ENCODE results near the gene KNDC1. TPM values are rescaled to one million over a fixed set of nuclear protein-coding genes. Genes with fewer than 3 reads are reported as not detected.

The KNDC1 gene
- total and polyA plus RNA-seq, 2 donors (not counting 1 experiment from before 2014, with no cell fraction given) = 0.17 to 0.45 TPM

DNA sequence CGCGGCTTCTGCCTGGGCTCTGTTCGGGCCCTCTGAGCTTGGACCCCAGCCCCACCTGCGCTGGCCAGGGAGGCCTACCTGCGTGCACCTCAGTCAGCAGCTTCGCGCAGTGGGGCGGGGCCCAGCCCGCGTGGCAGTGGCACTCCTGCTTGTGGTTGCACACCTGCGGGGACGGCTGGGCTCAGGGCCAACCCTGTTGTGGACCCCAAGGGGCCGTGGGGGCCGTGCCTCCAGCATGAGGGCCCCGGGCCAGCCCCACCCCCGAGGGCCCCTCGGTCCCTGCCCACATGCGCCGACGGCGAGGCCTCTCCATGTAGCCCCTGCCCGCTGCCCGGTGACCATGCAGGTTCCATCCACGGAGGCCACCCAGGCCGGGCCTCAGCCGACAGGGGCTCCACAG lies 109.3 kb downstream of the KNDC1 start:
- H3K27me3 Mint-ChIP-seq = no peaks in the 10 kb centered on the region
- H3K4me1 Mint-ChIP-seq = peaks cover 14% of the 10 kb centered on the region

GRCh38 chr10:133270204-133270603 lies 110.2 kb downstream of the KNDC1 start:
- H3K9ac ChIP-seq (ENCODE audit: low read length) = no peak overlapping the region
- no peak overlapping the region for H3K4me2 ChIP-seq (replicated peaks; ENCODE audit: low read depth, low read length, poor library complexity, severe bottlenecking)
- peaks cover under 1% of the 10 kb centered on the region for H3K79me2 ChIP-seq (ENCODE audit: control insufficient read depth, insufficient read depth, low read length)
- peaks cover 5 to 20% of the 10 kb centered on the region in 2 donors for H3K4me1 ChIP-seq (ENCODE audit: control insufficient read depth in 2 of 2, insufficient read depth in 2 of 2, low read length in 2 of 2)
- no peak for DNase-seq
- CTCF ChIA-PET = no interaction called here
- intact Hi-C loops (cut with micrococcal nuclease) = loop anchor here (10.0 kb wide), 1 partner anchor 125 kb away; no protein-coding TSS in a partner anchor
- no peaks in the 10 kb centered on the region for H3K9me3 Mint-ChIP-seq (ENCODE audit: insufficient read depth)
- H3K27me3 Mint-ChIP-seq = no peaks in the 10 kb centered on the region
- H3K27ac ChIP-seq (ENCODE audit: low read length in 2 of 2) = no peak overlapping the region
- H3K27me3 ChIP-seq (replicated peaks in 1 of 4; ENCODE audit: control extremely low read depth in 1 of 4, control insufficient read depth in 3 of 4, insufficient read depth in 4 of 4, low read length in 3 of 4) = no peaks in the 10 kb centered on the region
- H3K36me3 ChIP-seq (replicated peaks in 1 of 2; ENCODE audit: control extremely low read depth in 1 of 2, control insufficient read depth in 1 of 2, extremely low read depth in 1 of 2, insufficient read depth in 2 of 2, low read length in 1 of 2) = peaks cover 0 to 71% of the 10 kb centered on the region in 2 experiments
- no peak overlapping the region for H2AFZ ChIP-seq (ENCODE audit: insufficient read depth, low read depth, low read length, poor library complexity, severe bottlenecking)
- H3K27ac Mint-ChIP-seq = no peak overlapping the region
- ATAC-seq (ENCODE audit: low read depth) = no peak
- H3K9me3 ChIP-seq (ENCODE audit: control extremely low read depth in 1 of 3, control insufficient read depth in 2 of 3, insufficient read depth in 1 of 3, low read length in 2 of 3) = no peaks in the 10 kb centered on the region
- H4K20me1 ChIP-seq (ENCODE audit: control insufficient read depth, insufficient read depth, low read length, poor library complexity, severe bottlenecking) = peaks cover 36% of the 10 kb centered on the region
- TF ChIP-seq EZH2 (IDR thresholded peaks at IDR 0.05; ENCODE audit: borderline replicate concordance, insufficient read depth, low read depth, low read length, poor library complexity, severe bottlenecking) (no peak), CTCF (IDR thresholded peaks at IDR 0.05) (no peak)
- WGBS (ENCODE audit: insufficient coverage) = 85% methylated on average over 20 of the region's 20 CpGs
- H3K4me1 Mint-ChIP-seq = peaks cover 15% of the 10 kb centered on the region
- no peak overlapping the region for H3K4me3 ChIP-seq (ENCODE audit: control extremely low read depth in 1 of 5, extremely low read depth in 1 of 5, insufficient read depth in 1 of 5, low read depth in 2 of 5, low read length in 4 of 5)
- no peak overlapping the region for H3K4me3 Mint-ChIP-seq
- POLR2A ChIA-PET = no interaction called here

More for the DNA sequence above, 109.3 kb downstream of the KNDC1 start:
- Histone ChIP-seq H3K4me3 (ENCODE audit: control extremely low read depth in 1 of 5, extremely low read depth in 1 of 5, insufficient read depth in 1 of 5, low read depth in 2 of 5, low read length in 4 of 5) (no peak overlapping the region), H3K79me2 (ENCODE audit: control insufficient read depth, insufficient read depth, low read length) (no peaks in the 10 kb centered on the region), H2AFZ (ENCODE audit: insufficient read depth, low read depth, low read length, poor library complexity, severe bottlenecking) (no peak overlapping the region), H3K4me1 (ENCODE audit: control insufficient read depth in 2 of 2, insufficient read depth in 2 of 2, low read length in 2 of 2) (peaks cover 4 to 21% of the 10 kb centered on the region in 2 donors), H3K4me2 (replicated peaks; ENCODE audit: low read depth, low read length, poor library complexity, severe bottlenecking) (no peak overlapping the region), H3K9me3 (ENCODE audit: control extremely low read depth in 1 of 3, control insufficient read depth in 2 of 3, insufficient read depth in 1 of 3, low read length in 2 of 3) (no peaks in the 10 kb centered on the region), H3K9ac (ENCODE audit: low read length) (no peak overlapping the region), H3K27me3 (replicated peaks in 1 of 4; ENCODE audit: control extremely low read depth in 1 of 4, control insufficient read depth in 3 of 4, insufficient read depth in 4 of 4, low read length in 3 of 4) (no peaks in the 10 kb centered on the region), H3K36me3 (replicated peaks in 1 of 2; ENCODE audit: control extremely low read depth in 1 of 2, control insufficient read depth in 1 of 2, extremely low read depth in 1 of 2, insufficient read depth in 2 of 2, low read length in 1 of 2) (peaks cover 0 to 71% of the 10 kb centered on the region in 2 experiments), H3K27ac (ENCODE audit: low read length in 2 of 2) (no peak overlapping the region), H4K20me1 (ENCODE audit: control insufficient read depth, insufficient read depth, low read length, poor library complexity, severe bottlenecking) (peaks cover 36% of the 10 kb centered on the region)
- ATAC-seq (ENCODE audit: low read depth) (no peak), DNase-seq (no peak)
- no peak for TF ChIP-seq CTCF (IDR thresholded peaks at IDR 0.05)
- no peak for TF ChIP-seq EZH2 (IDR thresholded peaks at IDR 0.05; ENCODE audit: borderline replicate concordance, insufficient read depth, low read depth, low read length, poor library complexity, severe bottlenecking)
- Mint-ChIP-seq H3K4me3 (no peak overlapping the region), H3K27ac (no peak overlapping the region), H3K9me3 (ENCODE audit: insufficient read depth) (no peaks in the 10 kb centered on the region)
- ChIA-PET POLR2A (no interaction called here), CTCF (no interaction called here)
- 83% methylated on average over 26 of the region's 26 CpGs for WGBS (ENCODE audit: insufficient coverage)
- intact Hi-C loops (cut with micrococcal nuclease) = no loop called here
